A549 (cell line): Measurements from ENCODE around the gene KIZ.

ENCODE experiments used
- CTCF ChIP-seq: fragments of >200 bp; sonication (Bioruptor Twin); formaldehyde crosslinking; IDR thresholded peaks from 3 replicates; pipeline ENCODE4 v1.5.1; 2016
- JUNB ChIP-seq: fragments of >200 bp; sonication (Bioruptor Twin); formaldehyde crosslinking; IDR thresholded peaks from 2 replicates; pipeline ENCODE4 v1.6.1; 2016
- MAZ ChIP-seq: fragments of 150-350 bp; IDR thresholded peaks from 2 replicates; pipeline ENCODE4 v1.6.1; 2014; ENCODE audit warnings: antibody characterized with exemption, low read depth, low read length, borderline replicate concordance
- MYC ChIP-seq: IDR thresholded peaks from 2 replicates; pipeline ENCODE4 v1.6.1; 2012; ENCODE audit warnings: mild to moderate bottlenecking, inconsistent platforms, low read length, improper control_type of control experiment, borderline replicate concordance
- NPAS2 ChIP-seq: fragments of 250-450 bp; sonication (Bioruptor Pico); IDR thresholded peaks from 2 replicates; pipeline ENCODE4 v1.8.0; 2022; ENCODE audit warnings: mild to moderate bottlenecking, moderate library complexity, borderline replicate concordance
- SREBF2 ChIP-seq: fragments of 450-650 bp; IDR thresholded peaks from 2 replicates; pipeline ENCODE4 v1.6.1; 2014; ENCODE audit warnings: mild to moderate bottlenecking, moderate library complexity

- TF ChIP-seq CTCF (no peak), SREBF2 (no peak), MAZ (no peak), NPAS2 (CRISPR knock-in tag) (no peak), MYC (no peak), JUNB (no peak)
These were observed 9.1 kb downstream of the KIZ start for GRCh38 chr20:21134883-21135493.
